Natural killer cell (primary cell): Measurements from ENCODE around the gene PRKAG1. TPM values are rescaled to one million over a fixed set of nuclear protein-coding genes. Genes with fewer than 3 reads are reported as not detected.
A peak's percentile ranks its signal among the peaks of the same experiment; 100 is the strongest.

Experiments used
- ATAC-seq, 3 donors: fragments of 150-1000 bp in 2 of 3; fragments of 200-7000 bp in 1 of 3; cut with Tn5 transposase; 1 replicate in 1 of 3; 2 replicates in 2 of 3; pipeline ENCODE4 v1.10.0; 2021; ENCODE audit warnings: mild to moderate bottlenecking in 2 of 3, moderate library complexity in 2 of 3
- DNase-seq, 2 donors: peaks; one replicate each; pipeline versions ENCODE4 v3.0.0 to v3.0.0-alpha.2; 2013 to 2021; ENCODE audit warnings: mixed read lengths in 1 of 2
- H3K27ac ChIP-seq: one replicate; pipeline ENCODE4 v1.5.1; 2013; ENCODE audit warnings: mild to moderate bottlenecking, low read length
- H3K27me3 ChIP-seq: one replicate; pipeline ENCODE4 v1.6.1; 2013; ENCODE audit warnings: low read length; ENCODE audit not compliant: control insufficient read depth, insufficient read depth
- H3K36me3 ChIP-seq: one replicate; pipeline ENCODE4 v1.6.1; 2013; ENCODE audit warnings: low read length; ENCODE audit not compliant: control insufficient read depth, insufficient read depth
- H3K4me1 ChIP-seq: one replicate; pipeline ENCODE4 v1.6.1; 2013; ENCODE audit warnings: low read length; ENCODE audit not compliant: control insufficient read depth, insufficient read depth
- H3K4me3 ChIP-seq: one replicate; pipeline ENCODE4 v1.5.1; 2013; ENCODE audit warnings: low read length
- H3K9me3 ChIP-seq: one replicate; pipeline ENCODE4 v1.6.1; 2013; ENCODE audit warnings: low read length; ENCODE audit not compliant: control insufficient read depth, insufficient read depth
- H3K27ac Mint-ChIP-seq, 2 donors: one replicate each; pipeline ENCODE4 v1.8.0; 2022; ENCODE audit warnings: mild to moderate bottlenecking in 2 of 2, mixed read lengths in 2 of 2, moderate library complexity in 1 of 2
- H3K27me3 Mint-ChIP-seq, 2 donors: one replicate each; pipeline ENCODE4 v1.8.0; 2022; ENCODE audit warnings: low read depth in 2 of 2, mixed read lengths in 2 of 2
- H3K36me3 Mint-ChIP-seq: one replicate; pipeline ENCODE4 v1.8.0; 2022; ENCODE audit warnings: mixed read lengths
- H3K4me1 Mint-ChIP-seq, 2 donors: one replicate each; pipeline ENCODE4 v1.8.0; 2022; ENCODE audit warnings: mixed read lengths in 2 of 2
- H3K4me3 Mint-ChIP-seq: one replicate; pipeline ENCODE4 v1.8.0; 2022; ENCODE audit warnings: mild to moderate bottlenecking, moderate library complexity, mixed read lengths
- H3K9me3 Mint-ChIP-seq, 2 donors: one replicate each; pipeline ENCODE4 v1.8.0; 2022; ENCODE audit warnings: mixed read lengths in 2 of 2
- CTCF ChIP-seq: fragments of 200-600 bp; IDR thresholded peaks from one replicate; pipeline ENCODE4 v1.8.0; 2022; ENCODE audit warnings: antibody characterized with exemption
- WGBS: methylation state at CpG from one replicate; pipeline ENCODE4 v1.1.7; 2013; ENCODE audit warnings: missing lambda C conversion rate; ENCODE audit not compliant: insufficient coverage; 5-methylcytosine and 5-hydroxymethylcytosine counted together
- intact Hi-C: fragments of 100-400 bp; cut with micrococcal nuclease; formaldehyde crosslinking; loops from one replicate; pipeline ENCODE4 v1.14.2; 2022
- total RNA-seq, 4 donors: library from RNA; stranded (reverse); fragments of 120-200 nt in 1 of 4; gene quantifications; one replicate each; pipeline versions ENCODE4 v1.2.3 to v1.2.4, GENCODE V29; 2013 to 2022

The PRKAG1 gene
- total RNA-seq, 3 donors from 2014 or later (not counting 1 experiment from before 2014, with no cell fraction given) = 76.4 to 100 (median 81.1) TPM

GRCh38 chr12:49000346-49000745 is 18.2 kb downstream of the PRKAG1 start:
- Histone ChIP-seq H3K27me3 (peaks cover 36% of the 10 kb centered on the region), H3K4me3 (no peak overlapping the region), H3K9me3 (no peaks in the 10 kb centered on the region), H3K36me3 (peaks cover 36% of the 10 kb centered on the region), H3K4me1 (peaks cover 42% of the 10 kb centered on the region), H3K27ac (no peak overlapping the region)
- WGBS = 86% methylated on average over 2 of the region's 2 CpGs
- H3K9me3 Mint-ChIP-seq = no peaks in the 10 kb centered on the region
- no peak overlapping the region for H3K4me3 Mint-ChIP-seq
- peaks cover 25% of the 10 kb centered on the region for H3K36me3 Mint-ChIP-seq
- H3K4me1 Mint-ChIP-seq = peaks cover 24 to 50% of the 10 kb centered on the region in 2 donors
- DNase-seq (no peak), ATAC-seq (no peak)
- H3K27me3 Mint-ChIP-seq = peaks cover 20 to 51% of the 10 kb centered on the region in 2 donors
- no peak overlapping the region for H3K27ac Mint-ChIP-seq
- no peak for TF ChIP-seq CTCF
- intact Hi-C loops = no loop called here

- ATAC-seq (peak; percentile 40 to 49 (median 43)), DNase-seq (peak; percentile 37 to 73)
- Histone ChIP-seq H3K9me3 (no peaks in the 10 kb centered on the region), H3K27ac (no peak within 1 kb of the TSS), H3K4me1 (peaks cover 47% of the 10 kb centered on the region), H3K36me3 (peaks cover 28% of the 10 kb centered on the region), H3K27me3 (peaks cover 42% of the 10 kb centered on the region), H3K4me3 (no peak within 1 kb of the TSS)
- Mint-ChIP-seq H3K36me3 (peaks cover 17% of the 10 kb centered on the region), H3K27ac (peak within 1 kb of the TSS in 1 of 2 donors; percentile 70), H3K4me3 (peak within 1 kb of the TSS; percentile 79), H3K9me3 (no peaks in the 10 kb centered on the region), H3K27me3 (peaks cover 27 to 59% of the 10 kb centered on the region in 2 donors), H3K4me1 (peaks cover 29 to 55% of the 10 kb centered on the region in 2 donors)
- no peak for TF ChIP-seq CTCF
- intact Hi-C loops = loop anchor here (5.0 kb wide), 2 partner anchors 43 to 67 kb away; no protein-coding TSS in a partner anchor
- WGBS = 1% methylated on average over 30 of the region's 30 CpGs
Measured at GRCh38 chr12:48999371-49000131, 19.0 kb downstream of the PRKAG1 start, which contains the start of gene DDN. Gene DDN (minus strand): TSS chr12:48999375. CDS start chr12:48999287, 88 bp downstream.

- Mint-ChIP-seq H3K4me1 (peaks cover 29 to 51% of the 10 kb centered on the region in 2 donors), H3K27ac (peak overlapping the region in 1 of 2 donors; percentile 57), H3K27me3 (peaks cover 31 to 65% of the 10 kb centered on the region in 2 donors), H3K4me3 (peak overlapping the region; percentile 73), H3K36me3 (peaks cover 12% of the 10 kb centered on the region), H3K9me3 (no peaks in the 10 kb centered on the region)
- Histone ChIP-seq H3K27ac (no peak overlapping the region), H3K27me3 (peaks cover 47% of the 10 kb centered on the region), H3K9me3 (no peaks in the 10 kb centered on the region), H3K4me3 (no peak overlapping the region), H3K36me3 (peaks cover 20% of the 10 kb centered on the region), H3K4me1 (peaks cover 47% of the 10 kb centered on the region)
- ATAC-seq (peak in 1 of 3 donors; percentile 9), DNase-seq (peak in 1 of 2 donors; percentile 57)
- WGBS = 1% methylated on average over 29 of the region's 48 CpGs
- intact Hi-C loops = loop anchor here (5.0 kb wide), 2 partner anchors 44 to 66 kb away; no protein-coding TSS in a partner anchor
- no peak for TF ChIP-seq CTCF
Measured at GRCh38 chr12:48998497-48999353, 19.9 kb downstream of the PRKAG1 start.
